HEK293 (cell line): ENCODE data around the gene MBTD1.

Experiments used
- BCL11A ChIP-seq: fragments of 450-650 bp; formaldehyde crosslinking; IDR thresholded peaks from 2 replicates; pipeline ENCODE4 v1.5.1; 2016; ENCODE audit warnings: low read depth, missing biosample characterization, missing genetic modification characterization
- GLI4 ChIP-seq: fragments of 450-650 bp; formaldehyde crosslinking; IDR thresholded peaks from 2 replicates; pipeline ENCODE4 v1.5.1; 2016; ENCODE audit warnings: missing biosample characterization, missing genetic modification characterization
- KLF10 ChIP-seq: fragments of 450-650 bp; IDR thresholded peaks from 2 replicates; pipeline ENCODE4 v1.5.1; 2018; ENCODE audit warnings: missing biosample characterization, mild to moderate bottlenecking, missing genetic modification characterization
- KLF9 ChIP-seq: fragments of 450-650 bp; formaldehyde crosslinking; IDR thresholded peaks from 2 replicates; pipeline ENCODE4 v1.5.1; 2016; ENCODE audit warnings: missing biosample characterization, missing genetic modification characterization, low read depth
- PRDM1 ChIP-seq: fragments of 450-650 bp; formaldehyde crosslinking; IDR thresholded peaks from 2 replicates; pipeline ENCODE4; 2016; ENCODE audit warnings: missing biosample characterization, missing genetic modification characterization
- ZNF629 ChIP-seq: fragments of 450-650 bp; formaldehyde crosslinking; IDR thresholded peaks from 2 replicates; pipeline ENCODE4 v1.5.1; 2017; ENCODE audit warnings: missing biosample characterization, missing genetic modification characterization
- ZNF792 ChIP-seq: fragments of 450-650 bp; formaldehyde crosslinking; IDR thresholded peaks from 2 replicates; pipeline ENCODE4 v1.5.1; 2016; ENCODE audit warnings: missing biosample characterization, missing genetic modification characterization
- ZSCAN16 ChIP-seq: fragments of 450-650 bp; formaldehyde crosslinking; IDR thresholded peaks from 2 replicates; pipeline ENCODE4 v1.5.1; 2016; ENCODE audit warnings: missing biosample characterization, missing genetic modification characterization
- TF ChIP-seq, protein P1 (sequence below): fragments of 450-650 bp; formaldehyde crosslinking; IDR thresholded peaks from 2 replicates; pipeline ENCODE4 v1.5.1; 2016; ENCODE audit warnings: missing biosample characterization, missing genetic modification characterization
- TF ChIP-seq, protein P2 (sequence below): sonication (generic); formaldehyde crosslinking; IDR thresholded peaks from 2 replicates; pipeline ENCODE4 v1.8.1; 2022; ENCODE audit warnings: mild to moderate bottlenecking, moderate library complexity, missing genetic modification reagents
- TF ChIP-seq, protein P3 (sequence below): fragments of 450-650 bp; formaldehyde crosslinking; IDR thresholded peaks from 2 replicates; pipeline ENCODE4 v1.5.1; 2016; ENCODE audit warnings: missing biosample characterization, missing genetic modification characterization
- TF ChIP-seq, protein P4 (sequence below): fragments of 450-650 bp; formaldehyde crosslinking; IDR thresholded peaks from 2 replicates; pipeline ENCODE4 v1.5.1; 2016; ENCODE audit warnings: missing biosample characterization, missing genetic modification characterization
- TF ChIP-seq, protein P5 (sequence below): fragments of 450-650 bp; formaldehyde crosslinking; IDR thresholded peaks from 2 replicates; pipeline ENCODE4 v1.5.1; 2016; ENCODE audit warnings: missing biosample characterization, missing genetic modification characterization

DNA sequence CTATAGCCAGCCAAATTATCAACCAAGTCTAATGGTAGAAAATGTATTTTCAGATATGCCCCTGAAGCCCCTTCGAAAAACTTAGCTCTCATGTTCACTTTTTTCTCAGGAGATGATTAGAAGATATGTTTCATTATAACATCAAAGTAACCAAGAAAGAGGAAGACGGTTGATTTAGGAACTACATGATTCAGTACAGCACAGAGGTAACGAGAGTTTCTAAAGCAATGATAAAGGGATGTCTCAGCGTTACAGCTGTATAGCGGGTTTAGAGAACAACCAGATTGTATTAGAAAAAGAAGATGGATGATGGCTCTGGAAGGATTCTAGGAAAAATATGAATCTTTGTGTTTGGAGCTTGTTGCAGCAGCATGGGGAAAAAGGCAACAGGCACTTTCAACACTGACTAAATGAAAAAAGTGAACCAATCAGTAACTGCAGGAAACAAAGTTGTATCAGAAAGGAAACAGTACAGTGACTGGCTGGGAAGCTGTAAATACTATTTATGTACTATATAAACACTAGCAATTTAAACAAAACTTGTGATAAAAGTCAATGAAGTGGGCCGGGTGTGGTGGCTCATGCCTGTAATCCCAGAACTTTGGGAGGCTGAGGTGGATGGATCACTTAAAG, 21.5 kb downstream of the MBTD1 start:
- TF ChIP-seq, protein P1, sequence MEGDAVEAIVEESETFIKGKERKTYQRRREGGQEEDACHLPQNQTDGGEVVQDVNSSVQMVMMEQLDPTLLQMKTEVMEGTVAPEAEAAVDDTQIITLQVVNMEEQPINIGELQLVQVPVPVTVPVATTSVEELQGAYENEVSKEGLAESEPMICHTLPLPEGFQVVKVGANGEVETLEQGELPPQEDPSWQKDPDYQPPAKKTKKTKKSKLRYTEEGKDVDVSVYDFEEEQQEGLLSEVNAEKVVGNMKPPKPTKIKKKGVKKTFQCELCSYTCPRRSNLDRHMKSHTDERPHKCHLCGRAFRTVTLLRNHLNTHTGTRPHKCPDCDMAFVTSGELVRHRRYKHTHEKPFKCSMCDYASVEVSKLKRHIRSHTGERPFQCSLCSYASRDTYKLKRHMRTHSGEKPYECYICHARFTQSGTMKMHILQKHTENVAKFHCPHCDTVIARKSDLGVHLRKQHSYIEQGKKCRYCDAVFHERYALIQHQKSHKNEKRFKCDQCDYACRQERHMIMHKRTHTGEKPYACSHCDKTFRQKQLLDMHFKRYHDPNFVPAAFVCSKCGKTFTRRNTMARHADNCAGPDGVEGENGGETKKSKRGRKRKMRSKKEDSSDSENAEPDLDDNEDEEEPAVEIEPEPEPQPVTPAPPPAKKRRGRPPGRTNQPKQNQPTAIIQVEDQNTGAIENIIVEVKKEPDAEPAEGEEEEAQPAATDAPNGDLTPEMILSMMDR (tag by site-specific recombination) = no peak
- no peak for TF ChIP-seq KLF10 (tag by site-specific recombination)
- TF ChIP-seq GLI4 (tag by site-specific recombination) = no peak
- no peak for TF ChIP-seq ZNF629 (tag by site-specific recombination)
- TF ChIP-seq, protein P2, sequence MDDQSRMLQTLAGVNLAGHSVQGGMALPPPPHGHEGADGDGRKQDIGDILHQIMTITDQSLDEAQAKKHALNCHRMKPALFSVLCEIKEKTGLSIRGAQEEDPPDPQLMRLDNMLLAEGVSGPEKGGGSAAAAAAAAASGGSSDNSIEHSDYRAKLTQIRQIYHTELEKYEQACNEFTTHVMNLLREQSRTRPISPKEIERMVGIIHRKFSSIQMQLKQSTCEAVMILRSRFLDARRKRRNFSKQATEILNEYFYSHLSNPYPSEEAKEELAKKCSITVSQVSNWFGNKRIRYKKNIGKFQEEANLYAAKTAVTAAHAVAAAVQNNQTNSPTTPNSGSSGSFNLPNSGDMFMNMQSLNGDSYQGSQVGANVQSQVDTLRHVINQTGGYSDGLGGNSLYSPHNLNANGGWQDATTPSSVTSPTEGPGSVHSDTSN (CRISPR knock-in tag) = no peak
- TF ChIP-seq PRDM1 (tag by site-specific recombination) = no peak
- TF ChIP-seq BCL11A = no peak
- TF ChIP-seq KLF9 (tag by site-specific recombination) = no peak
- TF ChIP-seq ZNF792 = no peak
- TF ChIP-seq, protein P3, sequence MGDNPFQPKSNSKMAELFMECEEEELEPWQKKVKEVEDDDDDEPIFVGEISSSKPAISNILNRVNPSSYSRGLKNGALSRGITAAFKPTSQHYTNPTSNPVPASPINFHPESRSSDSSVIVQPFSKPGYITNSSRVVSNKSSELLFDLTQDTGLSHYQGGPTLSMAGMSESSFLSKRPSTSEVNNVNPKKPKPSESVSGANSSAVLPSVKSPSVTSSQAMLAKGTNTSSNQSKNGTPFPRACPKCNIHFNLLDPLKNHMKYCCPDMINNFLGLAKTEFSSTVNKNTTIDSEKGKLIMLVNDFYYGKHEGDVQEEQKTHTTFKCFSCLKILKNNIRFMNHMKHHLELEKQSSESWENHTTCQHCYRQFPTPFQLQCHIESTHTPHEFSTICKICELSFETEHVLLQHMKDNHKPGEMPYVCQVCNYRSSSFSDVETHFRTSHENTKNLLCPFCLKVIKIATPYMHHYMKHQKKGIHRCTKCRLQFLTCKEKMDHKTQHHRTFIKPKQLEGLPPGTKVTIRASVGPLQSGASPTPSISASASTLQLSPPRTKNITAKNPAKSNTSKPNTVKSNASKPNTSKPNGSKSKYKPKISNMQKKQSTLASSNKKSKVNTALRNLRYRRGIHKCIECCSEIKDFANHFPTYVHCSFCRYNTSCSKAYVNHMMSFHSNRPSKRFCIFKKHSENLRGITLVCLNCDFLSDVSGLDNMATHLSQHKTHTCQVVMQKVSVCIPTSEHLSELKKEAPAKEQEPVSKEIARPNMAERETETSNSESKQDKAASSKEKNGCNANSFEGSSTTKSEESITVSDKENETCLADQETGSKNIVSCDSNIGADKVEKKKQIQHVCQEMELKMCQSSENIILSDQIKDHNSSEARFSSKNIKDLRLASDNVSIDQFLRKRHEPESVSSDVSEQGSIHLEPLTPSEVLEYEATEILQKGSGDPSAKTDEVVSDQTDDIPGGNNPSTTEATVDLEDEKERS (tag by site-specific recombination) = no peak
- no peak for TF ChIP-seq ZSCAN16 (tag by site-specific recombination)
- TF ChIP-seq, protein P4, sequence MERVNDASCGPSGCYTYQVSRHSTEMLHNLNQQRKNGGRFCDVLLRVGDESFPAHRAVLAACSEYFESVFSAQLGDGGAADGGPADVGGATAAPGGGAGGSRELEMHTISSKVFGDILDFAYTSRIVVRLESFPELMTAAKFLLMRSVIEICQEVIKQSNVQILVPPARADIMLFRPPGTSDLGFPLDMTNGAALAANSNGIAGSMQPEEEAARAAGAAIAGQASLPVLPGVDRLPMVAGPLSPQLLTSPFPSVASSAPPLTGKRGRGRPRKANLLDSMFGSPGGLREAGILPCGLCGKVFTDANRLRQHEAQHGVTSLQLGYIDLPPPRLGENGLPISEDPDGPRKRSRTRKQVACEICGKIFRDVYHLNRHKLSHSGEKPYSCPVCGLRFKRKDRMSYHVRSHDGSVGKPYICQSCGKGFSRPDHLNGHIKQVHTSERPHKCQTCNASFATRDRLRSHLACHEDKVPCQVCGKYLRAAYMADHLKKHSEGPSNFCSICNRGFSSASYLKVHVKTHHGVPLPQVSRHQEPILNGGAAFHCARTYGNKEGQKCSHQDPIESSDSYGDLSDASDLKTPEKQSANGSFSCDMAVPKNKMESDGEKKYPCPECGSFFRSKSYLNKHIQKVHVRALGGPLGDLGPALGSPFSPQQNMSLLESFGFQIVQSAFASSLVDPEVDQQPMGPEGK (tag by site-specific recombination) = no peak
- TF ChIP-seq, protein P5, sequence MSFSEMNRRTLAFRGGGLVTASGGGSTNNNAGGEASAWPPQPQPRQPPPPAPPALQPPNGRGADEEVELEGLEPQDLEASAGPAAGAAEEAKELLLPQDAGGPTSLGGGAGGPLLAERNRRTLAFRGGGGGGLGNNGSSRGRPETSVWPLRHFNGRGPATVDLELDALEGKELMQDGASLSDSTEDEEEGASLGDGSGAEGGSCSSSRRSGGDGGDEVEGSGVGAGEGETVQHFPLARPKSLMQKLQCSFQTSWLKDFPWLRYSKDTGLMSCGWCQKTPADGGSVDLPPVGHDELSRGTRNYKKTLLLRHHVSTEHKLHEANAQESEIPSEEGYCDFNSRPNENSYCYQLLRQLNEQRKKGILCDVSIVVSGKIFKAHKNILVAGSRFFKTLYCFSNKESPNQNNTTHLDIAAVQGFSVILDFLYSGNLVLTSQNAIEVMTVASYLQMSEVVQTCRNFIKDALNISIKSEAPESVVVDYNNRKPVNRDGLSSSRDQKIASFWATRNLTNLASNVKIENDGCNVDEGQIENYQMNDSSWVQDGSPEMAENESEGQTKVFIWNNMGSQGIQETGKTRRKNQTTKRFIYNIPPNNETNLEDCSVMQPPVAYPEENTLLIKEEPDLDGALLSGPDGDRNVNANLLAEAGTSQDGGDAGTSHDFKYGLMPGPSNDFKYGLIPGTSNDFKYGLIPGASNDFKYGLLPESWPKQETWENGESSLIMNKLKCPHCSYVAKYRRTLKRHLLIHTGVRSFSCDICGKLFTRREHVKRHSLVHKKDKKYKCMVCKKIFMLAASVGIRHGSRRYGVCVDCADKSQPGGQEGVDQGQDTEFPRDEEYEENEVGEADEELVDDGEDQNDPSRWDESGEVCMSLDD (tag by site-specific recombination) = no peak
